Measurements from ENCODE around the gene TRAPPC10. TPM values are rescaled to one million over a fixed set of nuclear protein-coding genes. Genes with fewer than 3 reads are reported as not detected.

TRAPPC10 gene, protein sequence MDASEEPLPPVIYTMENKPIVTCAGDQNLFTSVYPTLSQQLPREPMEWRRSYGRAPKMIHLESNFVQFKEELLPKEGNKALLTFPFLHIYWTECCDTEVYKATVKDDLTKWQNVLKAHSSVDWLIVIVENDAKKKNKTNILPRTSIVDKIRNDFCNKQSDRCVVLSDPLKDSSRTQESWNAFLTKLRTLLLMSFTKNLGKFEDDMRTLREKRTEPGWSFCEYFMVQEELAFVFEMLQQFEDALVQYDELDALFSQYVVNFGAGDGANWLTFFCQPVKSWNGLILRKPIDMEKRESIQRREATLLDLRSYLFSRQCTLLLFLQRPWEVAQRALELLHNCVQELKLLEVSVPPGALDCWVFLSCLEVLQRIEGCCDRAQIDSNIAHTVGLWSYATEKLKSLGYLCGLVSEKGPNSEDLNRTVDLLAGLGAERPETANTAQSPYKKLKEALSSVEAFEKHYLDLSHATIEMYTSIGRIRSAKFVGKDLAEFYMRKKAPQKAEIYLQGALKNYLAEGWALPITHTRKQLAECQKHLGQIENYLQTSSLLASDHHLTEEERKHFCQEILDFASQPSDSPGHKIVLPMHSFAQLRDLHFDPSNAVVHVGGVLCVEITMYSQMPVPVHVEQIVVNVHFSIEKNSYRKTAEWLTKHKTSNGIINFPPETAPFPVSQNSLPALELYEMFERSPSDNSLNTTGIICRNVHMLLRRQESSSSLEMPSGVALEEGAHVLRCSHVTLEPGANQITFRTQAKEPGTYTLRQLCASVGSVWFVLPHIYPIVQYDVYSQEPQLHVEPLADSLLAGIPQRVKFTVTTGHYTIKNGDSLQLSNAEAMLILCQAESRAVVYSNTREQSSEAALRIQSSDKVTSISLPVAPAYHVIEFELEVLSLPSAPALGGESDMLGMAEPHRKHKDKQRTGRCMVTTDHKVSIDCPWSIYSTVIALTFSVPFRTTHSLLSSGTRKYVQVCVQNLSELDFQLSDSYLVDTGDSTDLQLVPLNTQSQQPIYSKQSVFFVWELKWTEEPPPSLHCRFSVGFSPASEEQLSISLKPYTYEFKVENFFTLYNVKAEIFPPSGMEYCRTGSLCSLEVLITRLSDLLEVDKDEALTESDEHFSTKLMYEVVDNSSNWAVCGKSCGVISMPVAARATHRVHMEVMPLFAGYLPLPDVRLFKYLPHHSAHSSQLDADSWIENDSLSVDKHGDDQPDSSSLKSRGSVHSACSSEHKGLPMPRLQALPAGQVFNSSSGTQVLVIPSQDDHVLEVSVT
- 45.5 and 65.2 TPM in 2 replicates for total RNA-seq

DNA sequence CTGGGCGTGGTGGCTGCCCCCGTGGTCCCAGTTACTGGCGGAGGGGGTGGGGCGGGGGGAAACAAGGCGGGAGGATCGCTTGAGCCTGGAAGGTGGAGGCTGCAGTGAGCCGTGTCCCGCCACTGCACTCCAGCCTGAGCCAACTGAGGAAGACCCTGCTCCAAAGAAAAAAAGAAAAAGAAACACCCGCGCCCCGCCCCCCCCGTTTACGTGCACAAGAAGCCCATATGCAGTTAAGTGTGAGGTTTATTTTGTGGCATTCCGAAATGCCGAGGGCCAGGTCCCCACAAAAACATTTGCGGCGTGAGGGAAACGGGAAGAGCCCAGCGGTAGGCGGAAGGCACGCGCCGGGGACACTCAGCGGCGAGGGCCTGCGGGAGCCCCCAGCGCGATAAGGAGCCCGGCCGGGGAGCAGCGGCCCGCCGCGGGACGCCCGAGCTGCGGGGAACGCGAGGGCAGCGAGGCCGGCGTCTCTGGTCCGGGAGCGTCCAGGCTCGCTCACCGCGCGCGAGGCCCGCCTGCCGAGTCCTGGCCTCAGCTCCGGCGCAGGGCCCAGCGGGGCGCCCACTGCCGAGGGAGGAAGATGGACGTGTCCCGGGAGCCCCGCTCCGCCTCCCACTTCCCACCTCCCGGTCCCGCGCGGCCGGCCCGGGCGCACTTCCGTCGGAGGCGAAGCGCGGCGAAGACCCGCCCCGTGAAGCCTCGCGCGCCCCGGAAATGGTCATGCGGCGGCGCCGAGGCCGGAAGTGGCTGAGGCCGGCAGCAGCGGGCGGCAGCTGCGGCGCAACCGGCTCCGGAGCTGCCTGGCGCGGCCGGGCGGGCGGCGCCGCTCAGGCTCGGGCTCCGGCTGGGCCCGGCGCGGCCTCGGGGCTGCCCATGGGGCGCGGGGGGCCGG lies at the start of gene TRAPPC10:
Gene TRAPPC10, plus strand, starts transcription at position 731 of the 895 bp plus-strand sequence. CDS start 185 bp downstream, outside the sequence.

DNA sequence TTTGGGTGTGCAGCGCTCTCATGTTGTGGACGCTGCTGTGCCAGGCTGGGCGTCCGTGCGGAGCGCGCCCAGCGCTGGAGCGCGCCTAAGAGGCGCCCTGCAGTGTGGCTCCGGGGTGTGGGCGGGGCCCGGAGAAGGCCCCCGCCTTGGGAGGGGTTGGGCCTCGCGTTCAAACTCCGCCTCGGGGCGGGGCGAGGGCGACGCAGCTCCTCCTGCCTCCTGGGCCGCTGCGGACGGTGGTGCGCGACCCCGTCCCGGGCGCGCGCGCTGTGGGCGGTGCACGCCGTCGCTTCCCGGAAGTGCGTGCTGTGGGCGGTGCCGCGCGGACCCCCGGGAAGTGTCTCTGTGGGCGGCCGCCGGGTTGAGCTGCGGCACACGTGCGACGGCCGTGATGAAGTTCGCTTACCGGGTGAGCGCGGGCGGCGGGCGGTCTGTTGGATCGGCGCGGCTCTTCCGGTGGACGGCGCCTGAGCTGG lies 95.0 kb downstream of the TRAPPC10 start, which contains the start of gene PWP2:
Gene PWP2, plus strand, starts transcription at position 374 of the 476 bp plus-strand sequence. Its CDS starts 18 bp downstream, at position 392.

Small RNAs within 50 kb of the gene (small RNA-seq; reads per million reads assigned to genes)
- gene RNU6-1150P = not detected

Other genes starting within 250 kb of the TRAPPC10 start
- 6.7 and 18.8 TPM in 2 replicates for gene CSTB, start 236.0 kb upstream of the TRAPPC10 start, total RNA-seq
- gene RRP1, start 222.7 kb upstream of the TRAPPC10 start, total RNA-seq = 11.4 and 17.8 TPM in 2 replicates
- gene AGPAT3, start 147.1 kb upstream of the TRAPPC10 start, total RNA-seq = 6.3 and 10.8 TPM in 2 replicates
- 5.9 and 27.0 TPM in 2 replicates for gene PWP2, start 95.1 kb downstream of the TRAPPC10 start, total RNA-seq
- gene GATD3, start 121.4 kb downstream of the TRAPPC10 start, total RNA-seq = 19.2 and 39.0 TPM in 2 replicates
- gene ICOSLG, start 228.6 kb downstream of the TRAPPC10 start, total RNA-seq = 0.43 and 0.79 TPM in 2 replicates
- gene DNMT3L, start 249.6 kb downstream of the TRAPPC10 start, total RNA-seq = not detected in 2 replicates

All from placental epithelial cell (primary cell).